Midbrain (tissue), 1 donor: ENCODE results near the gene SEMA5A.
A peak's percentile ranks its signal among the peaks of the same experiment; 100 is the strongest.

Experiments
- DNase-seq: peaks from one replicate; lab custom pipeline; 2025; lab: John Stamatoyannopoulos, UW

SEMA5A gene

GRCh38 chr5:9545136-9545991, 511 bp downstream of the SEMA5A start:
- DNase-seq = no peak

GRCh38 chr5:9544502-9545135, 1.3 kb downstream of the SEMA5A start:
- peak; percentile 87 for DNase-seq

- DNase-seq = peak; percentile 80
Measured at GRCh38 chr5:9544056-9544455, 1.8 kb downstream of the SEMA5A start.

GRCh38 chr5:9543311-9543920, 2.5 kb downstream of the SEMA5A start:
- no peak for DNase-seq

- no peak for DNase-seq
Measured at GRCh38 chr5:9540791-9541190, 5.1 kb downstream of the SEMA5A start.

- no peak for DNase-seq
Measured at GRCh38 chr5:9538504-9538903, 7.4 kb downstream of the SEMA5A start.

- DNase-seq = no peak
Measured at GRCh38 chr5:9537223-9538141, 8.4 kb downstream of the SEMA5A start.

GRCh38 chr5:9536717-9537116, 9.2 kb downstream of the SEMA5A start:
- no peak for DNase-seq

GRCh38 chr5:9534881-9535517, 10.9 kb downstream of the SEMA5A start:
- DNase-seq = no peak

GRCh38 chr5:9533562-9534364, 12.1 kb downstream of the SEMA5A start:
- DNase-seq = no peak

- DNase-seq = no peak
Measured at GRCh38 chr5:9533096-9533495, 12.8 kb downstream of the SEMA5A start.

GRCh38 chr5:9529513-9529912, 16.4 kb downstream of the SEMA5A start:
- DNase-seq = no peak

GRCh38 chr5:9529041-9529480, 16.8 kb downstream of the SEMA5A start:
- no peak for DNase-seq

- no peak for DNase-seq
Measured at GRCh38 chr5:9524941-9525340, 20.9 kb downstream of the SEMA5A start.

GRCh38 chr5:9523090-9523823, 22.6 kb downstream of the SEMA5A start:
- DNase-seq = no peak

GRCh38 chr5:9519537-9519936, 26.3 kb downstream of the SEMA5A start:
- DNase-seq = peak; percentile 20

GRCh38 chr5:9516591-9516990, 29.3 kb downstream of the SEMA5A start:
- no peak for DNase-seq

- no peak for DNase-seq
Measured at GRCh38 chr5:9515436-9515835, 30.4 kb downstream of the SEMA5A start.

- DNase-seq = no peak
Measured at GRCh38 chr5:9514968-9515367, 30.9 kb downstream of the SEMA5A start.

GRCh38 chr5:9513827-9514226, 32.0 kb downstream of the SEMA5A start:
- DNase-seq = no peak
